ENCODE measurements around the gene ATP2B1. TPM values are rescaled to one million over a fixed set of nuclear protein-coding genes. Genes with fewer than 3 reads are reported as not detected.

Gene ATP2B1
- total and polyA plus RNA-seq, 3 donors from 2014 or later, result 32.1 to 142 (median 98.7) TPM

- 93 to 100% methylated on average over 1 of the region's 1 CpG for WGBS, 2 donors
- Histone ChIP-seq H3K36me3 (ENCODE audit: low read depth, missing control alignments) (no peaks in the 10 kb centered on the region), H3K27me3 (no peaks in the 10 kb centered on the region), H3K4me1 (no peaks in the 10 kb centered on the region), H3K4me3 (no peak overlapping the region), H3K9me3 (no peaks in the 10 kb centered on the region), H3K27ac (no peak overlapping the region)
- TF ChIP-seq POLR2A (IDR thresholded peaks at IDR 0.05) (no peak), CTCF (IDR thresholded peaks at IDR 0.05) (no peak)
- DNase-seq, result no peak
- intact Hi-C loops (cut with DNase I; ENCODE audit: low total_unique reads), result no loop called here
Observed at GRCh38 chr12:89636776-89637160, 71.9 kb downstream of the ATP2B1 start.

- 93 to 94% methylated on average over 5 of the region's 5 CpGs for WGBS, 2 donors
- no peak overlapping the region for H3K27ac ChIP-seq
- intact Hi-C loops (cut with DNase I; ENCODE audit: low total_unique reads), result no loop called here
- H3K36me3 ChIP-seq (ENCODE audit: low read depth, missing control alignments), result no peaks in the 10 kb centered on the region
- TF ChIP-seq CTCF (IDR thresholded peaks at IDR 0.05), result no peak
- TF ChIP-seq POLR2A (IDR thresholded peaks at IDR 0.05), result no peak
- no peak for DNase-seq
- H3K27me3 ChIP-seq, result no peaks in the 10 kb centered on the region
- no peaks in the 10 kb centered on the region for H3K4me1 ChIP-seq
- no peaks in the 10 kb centered on the region for H3K9me3 ChIP-seq
- H3K4me3 ChIP-seq, result no peak overlapping the region
Observed at GRCh38 chr12:89636052-89636775, 72.4 kb downstream of the ATP2B1 start.

- H3K27ac ChIP-seq, result no peak overlapping the region
- H3K27me3 ChIP-seq, result no peaks in the 10 kb centered on the region
- no peaks in the 10 kb centered on the region for H3K9me3 ChIP-seq
- no peaks in the 10 kb centered on the region for H3K36me3 ChIP-seq (ENCODE audit: low read depth, missing control alignments)
- TF ChIP-seq POLR2A (IDR thresholded peaks at IDR 0.05), result no peak
- intact Hi-C loops (cut with DNase I; ENCODE audit: low total_unique reads), result no loop called here
- DNase-seq, result no peak
- H3K4me1 ChIP-seq, result no peaks in the 10 kb centered on the region
- WGBS, 2 donors, result 96 to 98% methylated on average over 3 of the region's 3 CpGs
- H3K4me3 ChIP-seq, result no peak overlapping the region
Observed at GRCh38 chr12:89634508-89634907, 74.1 kb downstream of the ATP2B1 start.

- H3K4me1 ChIP-seq, result no peaks in the 10 kb centered on the region
Observed at GRCh38 chr12:89632778-89633177, 75.9 kb downstream of the ATP2B1 start.

GRCh38 chr12:89622115-89622514, 86.5 kb downstream of the ATP2B1 start:
- intact Hi-C loops (cut with DNase I; ENCODE audit: low total_unique reads), result no loop called here

More at GRCh38 chr12:89632778-89633177, 75.9 kb downstream of the ATP2B1 start:
- no peaks in the 10 kb centered on the region for H3K9me3 ChIP-seq
- 90% methylated on average over 1 of the region's 1 CpG for WGBS, 2 donors
- no peak overlapping the region for H3K4me3 ChIP-seq
- intact Hi-C loops (cut with DNase I; ENCODE audit: low total_unique reads), result no loop called here
- H3K27me3 ChIP-seq, result no peaks in the 10 kb centered on the region
- TF ChIP-seq POLR2A (IDR thresholded peaks at IDR 0.05), result no peak
- DNase-seq, result no peak
- H3K36me3 ChIP-seq (ENCODE audit: low read depth, missing control alignments), result no peaks in the 10 kb centered on the region
- no peak overlapping the region for H3K27ac ChIP-seq

More at GRCh38 chr12:89622115-89622514, 86.5 kb downstream of the ATP2B1 start:
- no peak for DNase-seq
- Histone ChIP-seq H3K4me1 (no peaks in the 10 kb centered on the region), H3K27me3 (no peaks in the 10 kb centered on the region), H3K36me3 (ENCODE audit: low read depth, missing control alignments) (no peaks in the 10 kb centered on the region), H3K9me3 (no peaks in the 10 kb centered on the region), H3K4me3 (no peak overlapping the region), H3K27ac (no peak overlapping the region)
- TF ChIP-seq POLR2A (IDR thresholded peaks at IDR 0.05), result no peak
- no peak for TF ChIP-seq CTCF (IDR thresholded peaks at IDR 0.05)
